Erythroblast (primary cell): ENCODE data around the gene CIITA.
"Not testable (repeated sequence)": the region's sequence is repeated elsewhere in the genome, so short reads cannot be mapped to it uniquely, and the experiment has no call there.

Source experiments
- DNase-seq, 2 experiments: peaks; one replicate each; lab custom pipeline; 2025; lab: John Stamatoyannopoulos, UW
- GATA1 ChIP-seq: IDR thresholded peaks from 2 replicates; pipeline ENCODE4 v1.6.1; 2011; ENCODE audit warnings: low read depth, mild to moderate bottlenecking, control low read depth, low read length, moderate library complexity
- POLR2A ChIP-seq: IDR thresholded peaks from 2 replicates; pipeline ENCODE4 v1.6.1; 2011; ENCODE audit warnings: mild to moderate bottlenecking, low read length

The CIITA gene, protein sequence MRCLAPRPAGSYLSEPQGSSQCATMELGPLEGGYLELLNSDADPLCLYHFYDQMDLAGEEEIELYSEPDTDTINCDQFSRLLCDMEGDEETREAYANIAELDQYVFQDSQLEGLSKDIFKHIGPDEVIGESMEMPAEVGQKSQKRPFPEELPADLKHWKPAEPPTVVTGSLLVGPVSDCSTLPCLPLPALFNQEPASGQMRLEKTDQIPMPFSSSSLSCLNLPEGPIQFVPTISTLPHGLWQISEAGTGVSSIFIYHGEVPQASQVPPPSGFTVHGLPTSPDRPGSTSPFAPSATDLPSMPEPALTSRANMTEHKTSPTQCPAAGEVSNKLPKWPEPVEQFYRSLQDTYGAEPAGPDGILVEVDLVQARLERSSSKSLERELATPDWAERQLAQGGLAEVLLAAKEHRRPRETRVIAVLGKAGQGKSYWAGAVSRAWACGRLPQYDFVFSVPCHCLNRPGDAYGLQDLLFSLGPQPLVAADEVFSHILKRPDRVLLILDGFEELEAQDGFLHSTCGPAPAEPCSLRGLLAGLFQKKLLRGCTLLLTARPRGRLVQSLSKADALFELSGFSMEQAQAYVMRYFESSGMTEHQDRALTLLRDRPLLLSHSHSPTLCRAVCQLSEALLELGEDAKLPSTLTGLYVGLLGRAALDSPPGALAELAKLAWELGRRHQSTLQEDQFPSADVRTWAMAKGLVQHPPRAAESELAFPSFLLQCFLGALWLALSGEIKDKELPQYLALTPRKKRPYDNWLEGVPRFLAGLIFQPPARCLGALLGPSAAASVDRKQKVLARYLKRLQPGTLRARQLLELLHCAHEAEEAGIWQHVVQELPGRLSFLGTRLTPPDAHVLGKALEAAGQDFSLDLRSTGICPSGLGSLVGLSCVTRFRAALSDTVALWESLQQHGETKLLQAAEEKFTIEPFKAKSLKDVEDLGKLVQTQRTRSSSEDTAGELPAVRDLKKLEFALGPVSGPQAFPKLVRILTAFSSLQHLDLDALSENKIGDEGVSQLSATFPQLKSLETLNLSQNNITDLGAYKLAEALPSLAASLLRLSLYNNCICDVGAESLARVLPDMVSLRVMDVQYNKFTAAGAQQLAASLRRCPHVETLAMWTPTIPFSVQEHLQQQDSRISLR

DNA sequence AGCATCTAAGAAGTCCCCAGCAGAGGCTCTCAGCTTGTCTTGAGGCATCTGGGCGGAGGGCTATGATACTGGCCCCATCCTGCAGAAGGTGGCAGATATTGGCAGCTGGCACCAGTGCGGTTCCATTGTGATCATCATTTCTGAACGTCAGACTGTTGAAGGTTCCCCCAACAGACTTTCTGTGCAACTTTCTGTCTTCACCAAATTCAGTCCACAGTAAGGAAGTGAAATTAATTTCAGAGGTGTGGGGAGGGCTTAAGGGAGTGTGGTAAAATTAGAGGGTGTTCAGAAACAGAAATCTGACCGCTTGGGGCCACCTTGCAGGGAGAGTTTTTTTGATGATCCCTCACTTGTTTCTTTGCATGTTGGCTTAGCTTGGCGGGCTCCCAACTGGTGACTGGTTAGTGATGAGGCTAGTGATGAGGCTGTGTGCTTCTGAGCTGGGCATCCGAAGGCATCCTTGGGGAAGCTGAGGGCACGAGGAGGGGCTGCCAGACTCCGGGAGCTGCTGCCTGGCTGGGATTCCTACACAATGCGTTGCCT is at the start of gene CIITA:
CIITA (plus strand) TSS at position 404 of the 543 bp plus-strand sequence; CDS start at position 533, 129 bp downstream.
- no peak for TF ChIP-seq GATA1
- TF ChIP-seq POLR2A: no peak
- peak; percentile 24 to 27 for DNase-seq

DNA sequence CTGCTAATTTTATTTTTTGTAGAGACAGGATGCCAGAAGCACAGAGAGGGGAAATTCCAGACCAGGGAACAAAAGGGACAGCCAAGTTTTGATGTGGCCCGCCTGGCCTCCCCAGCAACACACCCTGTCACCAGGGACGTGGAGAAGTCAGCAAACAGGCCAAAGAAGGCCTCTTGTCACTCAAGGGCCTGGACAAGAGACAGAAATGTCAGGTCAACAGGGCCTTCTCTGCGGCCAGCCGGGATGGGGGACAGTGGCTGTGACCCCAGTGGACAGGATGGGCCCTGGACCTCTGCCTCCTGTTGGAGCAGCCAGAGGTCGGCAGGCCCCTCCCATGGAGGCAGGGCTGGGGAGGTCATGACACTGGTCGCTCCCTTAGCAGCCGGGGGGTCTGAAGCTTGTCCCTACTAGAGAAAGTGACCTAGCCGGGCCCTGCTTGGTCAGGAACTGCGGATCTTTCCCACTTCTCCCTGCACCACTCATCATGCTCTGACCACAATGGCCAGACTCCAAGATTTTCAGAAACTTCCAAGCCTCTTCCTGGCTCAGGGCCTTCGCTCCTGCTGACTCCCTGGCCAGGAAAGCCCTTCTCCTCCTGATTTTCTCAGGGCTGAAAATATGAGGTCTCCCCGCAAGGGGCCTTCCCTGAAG is 49.2 kb upstream of the CIITA start:
- TF ChIP-seq POLR2A (no peak), GATA1 (no peak)
- DNase-seq: no peak

DNA sequence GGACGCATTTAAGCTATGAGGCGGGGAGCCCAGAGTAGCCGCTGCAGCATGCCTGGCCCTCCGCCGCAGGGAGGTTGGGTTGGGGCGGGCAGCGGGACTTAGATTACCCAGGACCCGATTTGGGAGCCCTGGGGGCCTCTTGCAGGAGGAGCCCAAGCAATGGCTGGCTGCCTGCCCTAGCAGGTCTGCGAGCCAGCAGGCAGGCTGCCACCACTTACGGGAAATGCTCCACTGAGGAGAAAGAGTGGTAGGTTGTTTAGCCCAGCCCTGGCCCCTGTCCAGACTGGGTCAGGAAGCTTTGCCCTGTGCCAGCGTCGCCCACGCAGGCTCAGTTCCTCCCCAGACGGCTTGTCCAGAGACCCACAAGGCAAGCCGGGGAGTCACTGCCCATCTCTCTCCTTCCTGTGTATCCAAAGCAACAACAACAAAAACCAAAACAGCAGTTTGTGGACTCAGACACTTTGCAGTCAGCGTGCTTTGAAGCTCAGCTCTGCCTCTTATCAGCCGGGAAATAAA is 48.1 kb upstream of the CIITA start:
- no peak for TF ChIP-seq POLR2A
- TF ChIP-seq GATA1: no peak
- DNase-seq: no peak

DNA sequence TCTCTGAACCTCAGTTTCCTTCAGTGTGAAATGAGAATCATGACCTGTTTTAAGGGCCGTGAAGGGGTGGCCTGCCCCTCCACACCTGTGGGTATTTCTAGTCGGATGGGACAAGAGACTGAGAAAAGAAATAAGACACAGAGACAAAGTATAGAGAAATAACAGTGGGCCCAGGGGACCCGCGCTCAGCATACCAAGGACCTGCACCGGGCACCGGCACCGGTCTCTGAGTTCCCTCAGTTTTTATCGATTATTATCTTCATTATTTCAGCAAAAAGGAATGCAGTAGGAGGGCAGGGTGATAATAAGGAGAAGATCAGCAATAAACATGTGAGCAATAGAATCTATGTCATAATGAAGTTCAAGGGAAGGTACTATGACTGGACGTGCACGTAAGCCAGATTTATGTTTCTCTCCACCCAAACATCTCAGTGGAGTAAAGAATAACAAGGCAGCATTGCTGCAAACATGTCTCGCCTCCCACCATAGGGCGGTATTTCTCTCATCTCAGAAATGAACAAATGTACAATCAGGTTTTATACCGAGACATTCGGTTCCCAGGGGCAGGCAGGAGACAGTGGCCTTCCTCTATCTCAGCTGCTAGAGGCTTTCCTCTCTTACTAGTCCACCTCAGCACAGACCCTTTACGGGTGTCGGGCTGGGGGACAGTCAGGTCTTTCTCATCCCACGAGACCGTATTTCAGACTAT is 47.5 kb upstream of the CIITA start:
- DNase-seq: not testable (repeated sequence)

DNA sequence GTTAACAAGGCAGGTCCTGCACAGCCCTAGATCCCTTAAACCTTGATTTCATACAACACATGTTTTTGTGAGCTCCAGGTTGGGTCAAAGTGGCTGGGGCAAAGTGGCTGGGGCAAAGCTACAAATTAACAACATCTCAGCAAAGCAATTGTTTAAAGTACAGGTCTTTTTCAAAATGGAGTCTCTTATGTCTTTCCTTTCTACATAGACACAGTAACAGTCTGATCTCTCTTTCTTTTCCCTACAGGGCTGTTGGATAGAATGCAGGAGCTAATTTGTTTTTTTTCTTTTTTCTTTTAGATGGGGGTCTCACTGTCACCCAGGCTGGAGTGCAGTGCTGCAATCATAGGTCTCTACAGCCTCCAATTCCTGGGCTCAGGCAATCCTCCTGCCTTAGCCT is 46.8 kb upstream of the CIITA start:
- not testable (repeated sequence) for DNase-seq

DNA sequence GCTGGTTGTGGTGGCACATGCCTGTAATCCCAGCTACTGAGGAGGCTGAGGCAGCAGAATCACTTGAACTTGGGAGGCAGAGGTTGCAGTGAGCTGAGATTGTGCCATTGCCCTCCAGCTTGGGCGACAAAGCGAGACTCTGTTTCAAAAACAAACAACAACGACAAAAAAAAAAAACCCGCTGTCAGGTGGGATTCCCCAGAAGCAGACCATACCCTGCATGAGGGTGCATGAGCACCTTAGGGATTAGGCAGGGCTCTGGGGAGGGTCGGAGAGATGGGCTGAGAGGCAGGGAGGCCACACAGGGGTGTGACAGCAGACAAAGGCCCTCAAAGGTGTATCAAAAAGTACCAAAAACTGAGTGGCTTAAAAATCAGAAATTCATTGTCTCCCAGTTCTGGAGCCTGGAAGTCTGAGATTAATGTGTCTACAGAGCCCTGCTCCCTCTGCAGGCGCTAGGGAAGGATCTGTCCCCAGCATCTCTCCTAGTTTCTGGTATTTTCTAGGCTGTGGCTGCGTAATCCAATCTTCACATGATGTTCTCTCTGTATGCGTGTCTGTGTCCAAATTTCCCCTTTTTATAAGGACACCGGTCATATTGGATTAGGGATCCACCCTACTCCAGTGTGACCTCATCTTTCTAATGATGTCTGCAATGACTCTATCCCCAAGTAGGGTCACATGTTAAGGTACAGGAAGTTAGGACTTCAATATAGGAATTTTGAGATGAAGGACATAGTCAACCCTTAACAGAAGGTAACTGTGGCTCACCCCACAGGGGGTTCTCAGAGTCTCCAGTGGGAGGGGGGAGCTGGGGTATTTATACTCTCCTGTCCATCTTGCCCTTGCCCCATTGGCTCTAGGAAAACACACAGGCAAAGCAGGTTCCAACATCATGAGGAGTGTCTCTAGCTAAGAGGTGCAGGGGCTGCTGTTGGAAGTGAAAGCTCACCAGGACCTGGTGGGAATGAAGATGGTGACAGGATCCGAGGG is 44.8 kb upstream of the CIITA start:
- TF ChIP-seq POLR2A: no peak
- no peak for TF ChIP-seq GATA1
- no peak for DNase-seq

DNA sequence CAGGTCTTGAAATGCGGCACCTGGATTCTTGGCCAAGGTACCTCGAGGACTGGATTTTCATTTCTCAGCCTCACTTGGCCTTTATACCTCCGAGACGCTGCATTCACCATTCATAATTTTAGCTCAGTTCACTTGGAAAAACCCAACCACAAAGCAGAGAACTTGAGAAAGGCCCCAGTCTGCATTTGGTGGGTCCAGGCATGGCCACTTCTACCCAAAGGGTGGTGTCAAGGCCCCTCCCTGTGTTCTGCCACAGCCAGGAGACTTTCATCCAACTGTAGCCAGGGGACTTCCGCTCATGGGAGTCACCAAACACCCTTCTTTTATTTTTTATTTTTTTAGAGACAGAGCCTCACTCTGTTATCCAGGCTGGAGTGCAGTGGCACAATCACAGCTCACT is 43.7 kb upstream of the CIITA start:
- no peak for TF ChIP-seq POLR2A
- no peak for TF ChIP-seq GATA1
- DNase-seq: no peak

DNA sequence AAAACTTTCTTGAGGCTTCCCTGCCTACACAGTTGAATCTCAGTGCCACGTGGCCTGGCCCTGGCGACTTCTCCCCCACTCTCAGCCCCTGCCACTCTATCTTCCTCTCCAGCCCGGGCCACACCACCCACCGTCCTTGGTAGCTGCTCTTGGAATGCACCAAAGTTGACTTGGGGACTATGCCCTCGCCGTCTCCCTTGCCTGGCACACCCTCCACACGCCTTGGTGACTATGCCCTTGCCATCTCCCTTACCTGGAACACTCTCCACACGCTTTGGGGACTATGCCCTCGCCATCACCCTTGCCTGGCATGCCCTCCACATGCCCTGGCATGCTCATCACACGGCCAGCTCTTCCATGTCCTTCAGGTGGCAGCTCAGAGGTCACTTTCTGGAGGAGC is 42.9 kb upstream of the CIITA start:
- TF ChIP-seq POLR2A (no peak), GATA1 (no peak)
- no peak for DNase-seq

DNA sequence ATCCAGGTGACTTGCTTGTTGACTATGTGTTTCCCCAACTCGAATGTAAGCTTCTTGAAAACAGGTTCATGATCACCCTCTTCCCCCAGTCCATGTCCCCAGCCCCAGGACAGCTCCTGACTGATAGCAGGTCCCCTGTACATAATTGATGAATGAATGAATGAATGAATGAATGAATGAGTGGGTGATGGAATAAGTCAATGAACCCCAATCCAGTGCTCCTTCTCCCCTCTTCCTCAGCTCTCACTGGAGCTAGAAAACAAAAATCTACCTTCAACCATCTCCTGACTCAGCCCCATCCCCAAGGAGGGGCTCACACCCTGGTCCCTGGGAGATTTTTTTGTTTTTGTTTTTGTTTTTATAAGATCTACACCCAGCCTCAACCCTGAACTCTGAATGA is 42.2 kb upstream of the CIITA start:
- no peak for DNase-seq
- TF ChIP-seq GATA1: no peak

DNA sequence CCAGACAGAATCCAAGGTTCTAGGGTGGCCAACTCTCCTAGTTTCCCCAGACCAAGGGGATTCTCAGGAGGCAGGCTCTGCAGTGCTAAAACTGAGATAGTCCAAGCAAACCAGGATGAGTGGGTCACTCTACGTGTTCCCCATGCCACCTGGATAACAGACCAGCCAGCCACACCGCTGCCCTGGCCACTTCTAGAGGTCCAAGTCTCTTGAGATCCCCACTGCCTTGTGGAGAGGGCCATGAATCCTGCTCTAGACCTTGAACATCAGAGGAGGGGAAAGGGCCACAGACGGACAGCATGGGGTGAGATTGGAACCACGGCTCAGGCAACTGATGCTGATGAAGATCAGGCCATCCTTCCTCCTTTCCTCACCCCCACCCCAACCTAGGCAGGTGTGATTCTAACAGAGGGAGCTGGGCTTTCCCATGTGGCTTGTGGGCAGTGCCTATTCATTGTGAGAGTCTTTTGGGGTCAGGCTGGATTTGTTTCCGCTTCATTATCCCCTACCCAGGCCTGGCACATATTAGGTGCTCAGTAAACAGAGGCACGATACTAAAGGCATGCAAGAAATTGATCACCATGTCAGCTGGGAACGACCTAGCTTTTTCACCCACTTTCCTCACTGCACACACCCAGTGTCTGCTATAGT is 41.6 kb upstream of the CIITA start:
- no peak for TF ChIP-seq POLR2A
- DNase-seq: no peak

DNA sequence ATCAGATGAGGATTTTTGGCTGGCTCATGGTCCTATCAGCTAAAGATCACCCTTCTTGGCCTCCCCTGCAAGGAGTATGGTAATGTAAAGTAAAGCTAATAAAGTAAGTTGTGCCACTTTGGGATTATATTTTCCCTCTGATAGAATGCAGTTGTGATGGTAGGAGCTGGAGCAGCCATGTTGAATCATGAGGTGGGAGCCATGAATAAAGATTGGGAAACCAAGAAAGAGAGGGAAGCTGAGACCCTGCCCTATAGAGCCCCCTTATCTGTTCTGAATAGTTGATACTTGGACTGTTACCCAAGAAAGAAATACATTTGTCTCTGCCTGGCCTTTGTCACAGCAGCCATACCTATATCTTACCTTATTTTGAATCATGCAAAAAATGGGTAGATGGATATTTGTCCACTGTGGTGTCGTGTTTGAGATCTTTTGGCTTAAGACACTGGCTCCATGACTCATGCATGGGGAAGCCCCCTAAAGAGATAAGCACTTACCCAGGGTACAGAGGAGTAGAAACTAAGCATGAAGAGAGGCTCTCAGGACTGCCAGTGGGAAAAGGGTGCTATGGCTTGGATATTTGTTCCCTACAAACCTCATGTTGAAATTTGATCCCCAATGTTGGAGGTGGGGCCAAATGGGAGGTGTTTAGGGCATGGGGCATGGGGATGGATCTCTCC is 40.7 kb upstream of the CIITA start:
- TF ChIP-seq POLR2A (no peak), GATA1 (no peak)
- no peak for DNase-seq
